Mucosa of stomach (tissue), 1 donor: Measurements from ENCODE around the gene PLPP1.

ENCODE experiments used
- H3K27me3 ChIP-seq: one replicate; pipeline ENCODE4 v1.7.0; 2013; ENCODE audit warnings: mild to moderate bottlenecking, low read length; ENCODE audit not compliant: control insufficient read depth, insufficient read depth
- H3K36me3 ChIP-seq: one replicate; pipeline ENCODE4 v1.7.0; 2013; ENCODE audit warnings: low read length; ENCODE audit not compliant: control insufficient read depth, insufficient read depth
- H3K4me1 ChIP-seq: one replicate; pipeline ENCODE4 v1.7.0; 2013; ENCODE audit warnings: mild to moderate bottlenecking, low read length; ENCODE audit not compliant: control insufficient read depth, insufficient read depth
- H3K4me3 ChIP-seq: one replicate; pipeline ENCODE4 v1.7.0; 2013; ENCODE audit warnings: low read length
- H3K9ac ChIP-seq: one replicate; pipeline ENCODE4 v1.7.0; 2013; ENCODE audit warnings: mild to moderate bottlenecking, low read length, moderate library complexity
- H3K9me3 ChIP-seq: one replicate; pipeline ENCODE4 v1.7.0; 2013; ENCODE audit warnings: mild to moderate bottlenecking, low read length, moderate library complexity; ENCODE audit not compliant: control insufficient read depth
- donor health status: Pancreatic carcinoma.

Gene PLPP1

DNA sequence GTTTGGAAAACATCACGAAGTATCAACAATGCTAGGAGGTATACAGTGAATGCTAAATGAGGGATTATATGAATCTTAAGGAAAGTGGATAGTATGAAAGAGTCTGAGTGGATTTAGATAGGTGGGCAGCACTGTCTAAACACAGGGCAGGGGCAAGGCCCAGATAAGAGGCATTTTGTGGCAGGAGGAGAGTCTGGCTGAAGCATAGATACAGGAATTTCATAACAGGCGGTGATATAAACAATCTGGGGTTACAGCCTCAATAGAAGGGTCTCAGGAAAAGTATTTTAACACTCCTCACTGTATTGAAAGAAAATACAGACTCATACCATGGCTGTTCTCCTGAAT, 96.9 kb downstream of the PLPP1 start:
- Histone ChIP-seq H3K36me3 (no peaks in the 10 kb centered on the region), H3K9ac (no peak overlapping the region), H3K27me3 (no peaks in the 10 kb centered on the region), H3K4me3 (no peak overlapping the region), H3K4me1 (peaks cover 24% of the 10 kb centered on the region), H3K9me3 (no peaks in the 10 kb centered on the region)

GRCh38 chr5:55437452-55437851, 97.3 kb downstream of the PLPP1 start:
- Histone ChIP-seq H3K9me3 (no peaks in the 10 kb centered on the region), H3K36me3 (no peaks in the 10 kb centered on the region), H3K27me3 (no peaks in the 10 kb centered on the region), H3K4me1 (peaks cover 24% of the 10 kb centered on the region), H3K9ac (no peak overlapping the region), H3K4me3 (no peak overlapping the region)

DNA sequence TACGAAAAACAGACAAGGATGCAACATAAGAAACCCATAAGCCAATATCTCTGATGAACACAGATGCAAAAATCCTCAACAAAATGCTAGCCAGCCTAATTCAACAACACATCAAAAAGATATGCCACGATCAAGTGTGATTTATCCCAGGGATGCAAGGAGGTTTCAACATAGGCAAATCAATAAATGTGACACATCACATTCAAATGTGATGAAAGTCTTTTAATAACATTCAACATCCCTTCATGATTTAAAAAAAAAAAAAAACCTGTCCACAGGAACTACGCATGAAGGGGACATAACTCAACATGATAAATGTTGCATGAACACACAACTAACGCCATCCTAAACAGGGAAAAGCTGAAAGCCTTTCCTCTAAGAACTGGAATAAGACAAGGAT, 102.2 kb downstream of the PLPP1 start:
- no peaks in the 10 kb centered on the region for H3K9me3 ChIP-seq

DNA sequence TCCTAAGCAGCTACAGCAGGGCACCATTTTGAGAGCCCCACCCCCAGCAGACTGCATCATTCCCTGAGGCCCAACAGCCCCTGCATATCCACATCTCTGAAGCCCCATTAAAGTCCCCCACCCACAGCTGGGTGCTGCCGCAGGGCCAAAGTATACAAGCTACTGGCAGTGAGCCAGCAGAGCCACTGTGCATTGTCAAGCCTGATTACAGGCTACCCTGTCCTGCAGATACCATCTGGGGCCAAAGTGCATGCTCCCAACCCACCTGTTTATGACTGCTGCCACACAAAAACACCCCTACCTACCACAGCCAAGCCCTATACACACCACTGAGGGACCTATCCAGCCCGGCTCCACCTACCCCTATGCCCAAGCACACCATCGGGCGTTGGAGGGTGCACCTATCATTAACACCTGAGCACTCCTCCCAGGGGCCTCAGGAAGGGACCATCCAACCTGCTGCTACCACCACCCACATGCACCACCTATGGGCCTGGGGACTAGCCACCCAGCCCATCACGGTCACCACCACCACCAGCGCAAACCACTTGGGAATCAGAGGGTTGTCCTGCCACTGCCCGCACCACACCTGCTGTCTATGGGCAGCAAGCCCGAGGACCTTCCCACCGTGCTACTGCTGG, 105.0 kb downstream of the PLPP1 start:
- Histone ChIP-seq H3K4me1 (peaks cover 12% of the 10 kb centered on the region), H3K9ac (no peak overlapping the region), H3K4me3 (no peak overlapping the region), H3K9me3 (no peaks in the 10 kb centered on the region), H3K36me3 (peaks cover 5% of the 10 kb centered on the region), H3K27me3 (no peaks in the 10 kb centered on the region)

More for the DNA sequence above, 102.2 kb downstream of the PLPP1 start:
- Histone ChIP-seq H3K4me3 (no peak overlapping the region), H3K9ac (no peak overlapping the region), H3K4me1 (peaks cover 15% of the 10 kb centered on the region), H3K27me3 (no peaks in the 10 kb centered on the region), H3K36me3 (peaks cover 5% of the 10 kb centered on the region)

DNA sequence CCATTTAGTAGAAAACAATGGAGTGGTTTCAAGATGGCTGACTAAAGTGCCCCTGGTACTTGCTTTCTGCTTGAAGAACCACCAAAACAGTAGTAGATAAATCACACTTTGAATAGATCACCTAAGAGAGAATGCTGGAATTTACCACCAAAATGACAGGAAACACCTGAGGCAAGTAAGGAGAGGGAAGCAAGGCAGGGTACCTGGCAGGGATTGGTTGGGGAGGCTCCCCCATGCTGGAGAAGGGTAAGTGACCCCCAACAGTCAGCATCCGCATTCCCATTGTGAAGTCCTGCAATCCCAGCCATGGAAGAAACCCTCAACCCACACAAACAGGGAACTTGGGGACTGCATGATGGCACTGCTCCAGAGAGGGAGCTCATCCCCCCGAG, 105.5 kb downstream of the PLPP1 start:
- no peaks in the 10 kb centered on the region for H3K9me3 ChIP-seq
- H3K36me3 ChIP-seq, result peaks cover 8% of the 10 kb centered on the region
- H3K27me3 ChIP-seq, result no peaks in the 10 kb centered on the region
- H3K4me3 ChIP-seq, result no peak overlapping the region
- no peak overlapping the region for H3K9ac ChIP-seq
- peaks cover 12% of the 10 kb centered on the region for H3K4me1 ChIP-seq

- H3K27me3 ChIP-seq, result no peaks in the 10 kb centered on the region
- H3K9me3 ChIP-seq, result no peaks in the 10 kb centered on the region
- H3K4me1 ChIP-seq, result peaks cover 12% of the 10 kb centered on the region
- no peak overlapping the region for H3K4me3 ChIP-seq
- no peak overlapping the region for H3K9ac ChIP-seq
- H3K36me3 ChIP-seq, result peaks cover 8% of the 10 kb centered on the region
Observed at GRCh38 chr5:55427157-55427556, 107.6 kb downstream of the PLPP1 start.

DNA sequence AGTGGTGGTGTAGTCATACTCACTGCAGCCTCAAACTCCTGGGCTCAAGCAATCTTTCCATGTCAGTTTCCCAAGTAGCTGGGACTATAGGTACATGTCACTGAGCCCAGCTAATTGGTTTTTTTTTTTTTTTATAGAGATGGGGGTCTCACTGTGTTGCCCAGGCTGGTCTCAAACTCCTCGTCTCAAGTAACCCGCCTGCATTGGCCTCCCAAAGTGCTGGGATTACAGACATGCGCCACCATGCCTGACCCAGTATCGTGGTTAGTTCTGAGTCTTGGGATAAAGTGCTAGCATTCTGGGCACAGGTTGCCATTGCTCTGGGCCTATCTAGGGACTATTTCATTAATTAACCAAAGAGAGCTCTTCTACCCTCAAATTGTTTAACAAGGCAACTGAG, 108.3 kb downstream of the PLPP1 start:
- no peaks in the 10 kb centered on the region for H3K27me3 ChIP-seq
- no peaks in the 10 kb centered on the region for H3K9me3 ChIP-seq
- peaks cover 8% of the 10 kb centered on the region for H3K36me3 ChIP-seq
- H3K4me1 ChIP-seq, result peaks cover 12% of the 10 kb centered on the region
- H3K9ac ChIP-seq, result no peak overlapping the region
- H3K4me3 ChIP-seq, result no peak overlapping the region

- Histone ChIP-seq H3K27me3 (no peaks in the 10 kb centered on the region), H3K4me3 (no peak overlapping the region), H3K4me1 (no peaks in the 10 kb centered on the region), H3K9ac (no peak overlapping the region), H3K36me3 (peaks cover 3% of the 10 kb centered on the region), H3K9me3 (no peaks in the 10 kb centered on the region)
Observed at GRCh38 chr5:55421074-55421529, 113.7 kb downstream of the PLPP1 start.

DNA sequence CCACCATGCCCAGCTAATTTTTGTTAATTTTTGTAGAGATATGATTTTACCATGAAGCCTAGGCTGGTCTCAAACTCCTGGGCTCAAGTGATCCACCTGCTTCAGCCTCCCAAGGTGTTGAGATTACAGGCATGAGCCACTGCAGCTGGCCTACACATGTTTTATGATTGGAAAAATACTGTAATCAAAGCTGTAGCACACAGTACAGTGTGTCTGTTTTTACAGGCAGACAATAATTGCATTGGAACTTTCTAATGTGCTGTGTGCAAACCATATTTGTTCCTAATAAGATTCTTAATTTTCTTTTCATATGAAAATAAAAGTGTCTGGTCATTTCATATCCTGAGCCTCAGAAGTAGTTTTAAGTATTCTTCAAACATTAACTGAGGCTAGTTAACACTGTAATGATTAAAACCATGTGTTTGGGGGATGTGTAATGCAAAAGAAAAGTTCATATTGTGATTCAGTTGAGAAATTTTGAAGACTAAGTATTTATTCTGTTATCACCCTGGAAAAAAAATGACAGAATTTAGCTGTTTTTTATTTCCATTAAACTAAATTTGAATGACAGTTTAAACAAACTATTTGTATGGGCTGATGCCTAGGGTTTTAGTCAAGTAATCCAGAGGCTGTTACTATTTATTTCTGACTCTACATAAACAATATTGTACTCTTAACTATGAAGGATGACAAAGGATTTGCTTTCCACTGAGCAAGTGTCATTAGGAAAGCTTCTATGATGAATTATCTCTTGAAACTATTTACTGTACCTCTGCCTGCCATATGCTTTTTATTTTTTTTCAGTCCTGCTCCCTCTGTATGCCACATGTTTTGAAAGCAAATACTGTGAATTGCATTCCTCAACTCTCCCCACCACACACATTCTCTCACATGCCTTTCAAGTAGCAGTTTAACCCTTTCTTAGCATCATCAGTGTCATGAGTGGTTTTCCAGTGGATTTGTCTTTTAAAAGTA, 115.5 kb downstream of the PLPP1 start:
- H3K36me3 ChIP-seq, result peaks cover under 1% of the 10 kb centered on the region
- H3K9me3 ChIP-seq, result no peaks in the 10 kb centered on the region
- no peak overlapping the region for H3K9ac ChIP-seq
- no peaks in the 10 kb centered on the region for H3K4me1 ChIP-seq
- H3K4me3 ChIP-seq, result no peak overlapping the region
- no peaks in the 10 kb centered on the region for H3K27me3 ChIP-seq

GRCh38 chr5:55416306-55416705, 118.5 kb downstream of the PLPP1 start:
- Histone ChIP-seq H3K9ac (no peak overlapping the region), H3K36me3 (no peaks in the 10 kb centered on the region), H3K9me3 (no peaks in the 10 kb centered on the region), H3K27me3 (no peaks in the 10 kb centered on the region), H3K4me3 (no peak overlapping the region), H3K4me1 (no peaks in the 10 kb centered on the region)

- no peaks in the 10 kb centered on the region for H3K9me3 ChIP-seq
- no peak overlapping the region for H3K9ac ChIP-seq
- H3K27me3 ChIP-seq, result no peaks in the 10 kb centered on the region
- H3K4me1 ChIP-seq, result no peaks in the 10 kb centered on the region
- no peak overlapping the region for H3K4me3 ChIP-seq
- H3K36me3 ChIP-seq, result no peaks in the 10 kb centered on the region
Observed at GRCh38 chr5:55415071-55415470, 119.7 kb downstream of the PLPP1 start.

- no peaks in the 10 kb centered on the region for H3K27me3 ChIP-seq
- no peak overlapping the region for H3K4me3 ChIP-seq
- no peaks in the 10 kb centered on the region for H3K4me1 ChIP-seq
- no peak overlapping the region for H3K9ac ChIP-seq
- no peaks in the 10 kb centered on the region for H3K9me3 ChIP-seq
- H3K36me3 ChIP-seq, result no peaks in the 10 kb centered on the region
Observed at GRCh38 chr5:55413644-55414043, 121.1 kb downstream of the PLPP1 start.
